CD4-positive, alpha-beta T cell treated with Interleukin-15 for 4 hours (primary cell): ENCODE data around the gene FER.
"Not testable (repeated sequence)": the region's sequence is repeated elsewhere in the genome, so short reads cannot be mapped to it uniquely, and the experiment has no call there.

ENCODE experiments used
- DNase-seq: peaks from one replicate; pipeline ENCODE4 v3.0.0-alpha.2; 2020; ENCODE audit warnings: low spot score

FER gene

DNA sequence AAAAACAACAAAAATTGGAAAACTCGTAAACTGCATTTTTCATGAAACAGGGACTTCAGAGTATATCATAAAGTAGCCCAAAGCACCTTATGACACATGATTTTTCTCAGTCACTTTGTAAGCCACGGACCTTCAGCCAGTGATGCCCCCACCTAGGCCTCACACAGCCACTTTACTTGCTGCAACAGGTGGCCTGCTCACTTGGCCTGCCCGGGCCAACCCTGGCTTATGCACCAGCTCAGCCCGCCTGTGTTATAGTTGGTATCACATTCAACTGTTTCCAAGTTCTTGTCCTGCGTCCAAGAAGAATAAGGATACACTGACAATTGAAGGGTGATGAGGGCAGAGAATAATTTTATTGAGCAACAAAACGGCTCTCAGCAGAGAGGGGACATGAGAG lies 219.2 kb downstream of the FER start:
- DNase-seq = no peak

DNA sequence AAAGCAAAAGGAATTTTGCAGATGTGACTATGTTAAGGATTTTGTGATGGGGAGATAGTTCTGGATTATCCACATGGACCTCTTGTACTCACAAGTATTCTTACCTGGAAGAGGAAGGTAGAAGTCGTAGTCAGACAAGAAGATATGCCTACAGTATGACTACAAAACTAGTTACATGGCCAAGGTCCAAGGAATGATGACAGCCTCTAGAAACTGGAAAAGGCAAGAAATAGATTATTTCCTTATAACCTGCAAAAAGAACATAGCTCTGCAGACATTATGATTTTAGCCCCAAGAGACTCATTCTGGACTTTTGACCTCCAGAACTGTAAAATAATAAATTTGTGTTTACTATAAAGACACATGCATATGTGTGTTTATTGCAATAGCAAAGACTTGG lies 226.9 kb downstream of the FER start:
- DNase-seq = no peak

DNA sequence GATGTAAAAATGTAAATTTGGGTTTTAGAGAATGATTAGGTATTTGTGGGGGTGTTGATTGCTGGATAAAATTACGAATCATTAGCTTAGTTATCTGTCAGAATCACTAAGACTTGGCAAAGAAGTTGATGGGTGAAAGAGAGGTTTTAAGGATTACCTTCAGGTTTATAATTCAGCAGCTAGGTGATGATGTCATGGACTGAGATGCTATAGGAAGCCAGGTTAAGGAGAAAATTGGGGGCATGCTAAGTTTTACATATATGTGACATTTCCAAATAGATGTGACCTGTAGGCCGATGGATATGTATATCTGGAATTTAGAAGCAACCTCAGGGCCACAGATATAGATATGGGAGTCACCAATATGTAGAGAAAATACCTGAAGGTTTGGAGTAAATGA lies 228.0 kb downstream of the FER start:
- DNase-seq = no peak

DNA sequence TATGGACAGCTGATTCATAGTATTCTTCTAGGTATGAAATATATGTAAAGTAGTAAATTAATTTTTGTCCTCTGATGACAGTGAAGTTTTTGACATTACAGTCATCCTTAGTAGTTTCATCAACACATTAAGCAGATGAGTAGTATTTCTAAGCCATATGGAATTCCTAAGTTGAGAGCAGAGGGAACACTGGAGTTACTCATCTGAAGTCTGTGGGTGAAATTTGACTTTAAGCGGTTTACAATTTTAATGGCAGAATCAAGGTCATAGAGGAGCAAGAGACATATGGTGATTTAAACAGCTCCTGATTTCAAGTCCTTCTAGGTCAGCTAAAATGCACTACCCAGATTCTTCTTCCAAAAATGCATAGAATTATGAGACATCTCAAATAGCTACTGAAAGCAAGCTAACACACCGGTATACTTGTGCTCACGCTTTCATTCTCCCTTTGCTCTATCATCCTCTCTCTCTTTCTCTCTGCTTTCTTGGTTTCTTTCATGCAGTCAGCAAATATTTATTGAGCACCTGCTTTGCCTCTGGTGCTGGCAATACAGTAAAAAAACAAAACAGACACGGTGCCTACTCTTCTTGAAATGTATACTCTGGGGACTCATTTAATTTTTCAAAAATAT lies 235.9 kb downstream of the FER start:
- DNase-seq = no peak

DNA sequence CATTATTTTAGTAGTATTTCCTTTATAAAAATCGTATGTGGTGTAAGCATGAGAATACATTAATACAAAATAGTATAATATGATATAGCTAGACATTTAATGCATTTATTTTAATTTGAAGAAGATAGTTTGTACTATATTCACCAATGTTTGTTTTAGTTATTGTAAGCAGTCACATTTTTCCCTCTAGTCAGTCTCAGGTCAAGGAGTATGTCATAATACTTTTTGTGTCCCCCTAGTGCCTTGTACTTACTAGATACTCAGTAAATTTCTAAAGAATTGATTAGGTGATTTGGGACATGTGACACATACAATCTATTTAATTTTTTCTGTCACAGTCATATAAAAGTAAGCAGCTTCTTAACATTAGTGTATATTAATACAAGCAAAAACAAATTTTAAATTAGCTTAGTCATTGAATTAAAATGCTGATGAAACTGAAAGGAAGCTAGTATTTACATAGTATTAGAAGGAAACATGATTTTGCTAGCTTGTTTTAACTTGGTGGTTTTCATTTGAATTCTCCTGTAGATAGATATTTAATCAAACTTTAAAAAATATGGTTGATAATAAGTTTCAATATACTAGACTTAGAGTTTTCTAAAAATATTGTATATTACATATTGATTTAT lies 242.2 kb downstream of the FER start:
- no peak for DNase-seq

DNA sequence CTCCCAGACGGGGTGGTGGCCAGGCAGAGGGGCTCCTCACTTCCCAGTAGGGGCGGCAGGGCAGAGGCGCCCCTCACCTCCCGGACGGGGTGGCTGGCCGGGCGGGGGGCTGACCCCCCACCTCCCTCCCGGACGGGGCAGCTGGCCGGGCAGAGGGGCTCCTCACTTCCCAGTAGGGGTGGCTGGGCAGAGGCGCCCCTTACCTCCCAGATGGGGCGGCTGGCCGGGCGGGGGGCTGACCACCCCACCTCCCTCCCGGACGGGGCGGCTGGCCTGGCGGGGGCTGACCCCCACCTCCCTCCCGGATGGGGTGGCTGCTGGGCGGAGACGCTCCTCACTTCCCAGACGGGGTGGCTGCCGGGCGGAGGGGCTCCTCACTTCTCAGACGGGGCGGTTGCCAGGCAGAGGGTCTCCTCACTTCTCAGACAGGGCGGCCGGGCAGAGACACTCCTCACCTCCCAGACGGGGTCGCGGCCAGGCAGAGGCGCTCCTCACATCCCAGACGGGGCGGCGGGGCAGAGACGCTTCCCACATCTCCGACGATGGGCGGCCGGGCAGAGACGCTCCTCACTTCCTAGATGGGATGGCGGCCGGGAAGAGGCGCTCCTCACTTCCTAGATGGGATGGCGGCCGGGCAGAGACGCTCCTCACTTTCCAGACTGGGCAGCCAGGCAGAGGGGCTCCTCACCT lies 244.8 kb downstream of the FER start:
- not testable (repeated sequence) for DNase-seq

DNA sequence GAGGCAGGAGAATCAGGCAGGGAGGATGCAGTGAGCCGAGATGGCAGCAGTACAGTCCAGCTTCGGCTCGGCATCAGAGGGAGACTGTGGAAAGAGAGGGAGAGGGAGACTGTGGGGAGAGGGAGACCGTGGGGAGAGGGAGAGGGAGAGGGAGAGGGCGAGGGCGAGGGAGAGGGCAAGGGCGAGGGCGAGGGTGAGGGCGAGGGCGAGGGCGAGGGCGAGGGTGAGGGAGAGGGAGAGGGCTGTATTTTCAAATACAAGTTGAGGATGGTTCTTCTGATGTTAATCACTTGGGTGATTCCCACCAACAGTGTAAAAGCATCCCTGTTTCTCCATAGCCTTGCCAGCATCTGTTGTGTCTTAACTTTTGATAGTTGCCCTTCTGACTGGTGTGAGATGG lies 245.7 kb downstream of the FER start:
- not testable (repeated sequence) for DNase-seq

DNA sequence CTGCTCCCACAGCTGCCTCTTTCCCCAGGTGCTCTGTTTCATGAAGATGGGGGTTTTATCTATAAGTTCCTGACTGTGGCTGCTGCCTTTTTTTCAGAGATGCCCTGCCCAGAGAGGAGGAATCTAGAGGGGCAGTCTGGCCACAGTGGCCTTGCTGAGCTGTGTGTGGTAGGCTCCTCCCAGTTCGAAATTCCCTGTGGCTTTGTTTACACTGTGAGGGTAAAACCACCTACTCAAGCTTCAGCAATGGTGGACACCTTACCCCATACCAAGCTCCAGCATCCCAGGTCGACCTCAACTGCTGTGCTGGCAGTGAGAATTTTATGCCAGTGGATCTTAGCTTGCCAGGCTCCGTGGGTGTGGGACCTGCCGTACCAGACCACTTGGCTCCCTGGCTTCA lies 250.0 kb downstream of the FER start:
- DNase-seq = no peak

DNA sequence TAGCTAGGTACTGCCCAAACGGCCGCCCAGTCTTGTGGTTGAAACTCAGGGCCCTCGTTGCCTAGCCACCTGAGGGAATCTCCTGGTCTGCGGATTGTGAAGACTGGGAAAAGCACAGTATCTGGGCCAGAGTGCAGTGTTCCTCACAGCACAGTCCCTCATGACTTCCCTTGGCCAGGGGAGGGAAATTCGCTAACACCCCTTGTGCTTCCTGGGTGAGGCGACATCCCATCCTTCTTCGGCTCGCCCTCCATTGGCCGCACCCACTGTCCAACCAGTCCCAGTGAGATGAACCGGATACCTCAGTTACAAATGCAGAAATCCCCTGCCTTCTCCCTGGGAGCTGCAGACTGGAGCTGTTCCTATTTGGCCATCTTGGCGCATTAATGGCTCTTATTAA lies 250.5 kb downstream of the FER start:
- no peak for DNase-seq

DNA sequence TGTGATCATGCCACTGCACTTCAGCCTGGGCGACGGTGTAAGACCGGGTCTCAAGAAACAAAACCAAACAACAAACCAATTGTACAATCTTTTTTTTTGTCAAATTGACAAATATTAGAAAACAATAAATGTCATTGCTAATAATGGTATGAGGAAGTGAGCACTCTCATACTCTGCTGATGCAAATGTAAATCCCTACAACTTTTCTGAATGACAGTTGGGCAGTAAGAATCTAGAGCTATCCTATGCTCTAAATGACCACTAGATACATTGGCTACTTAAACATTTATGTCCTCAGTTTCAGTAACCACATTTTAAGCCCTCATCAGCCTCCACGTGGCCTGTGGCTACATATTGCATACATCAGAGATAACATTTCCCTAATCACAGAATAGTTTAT lies 256.2 kb downstream of the FER start:
- DNase-seq = no peak

DNA sequence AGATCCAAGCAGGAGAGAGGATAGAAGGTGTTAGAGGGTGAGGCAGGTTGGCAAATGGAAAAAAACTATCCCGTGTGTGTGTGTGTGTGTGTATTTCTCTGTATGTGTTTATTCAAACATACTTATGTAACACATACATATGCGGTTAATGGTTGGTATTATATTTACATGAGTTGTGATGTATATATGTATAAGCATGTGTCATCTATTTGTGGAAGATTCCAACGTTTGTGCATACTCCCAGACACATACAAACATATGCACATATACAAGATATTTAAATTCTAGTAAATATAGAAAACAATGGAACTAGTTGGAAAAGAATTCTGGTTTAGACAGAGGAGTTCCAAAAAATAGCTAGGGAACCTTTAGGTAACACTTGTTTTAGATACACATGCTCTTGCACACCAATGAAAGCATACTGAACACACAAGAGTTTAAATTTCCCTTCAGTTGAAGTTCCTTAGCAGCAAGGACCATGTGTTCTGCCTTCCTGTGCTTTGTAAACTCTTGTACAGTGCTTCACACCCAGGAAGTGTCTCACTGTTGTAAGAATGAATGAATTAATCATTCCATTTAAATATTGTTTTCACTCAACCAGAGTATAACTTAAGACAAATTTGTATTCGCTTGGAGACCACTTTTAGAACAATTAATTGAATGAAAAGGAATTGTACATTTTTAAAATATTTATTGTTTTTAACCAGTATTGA lies 257.8 kb downstream of the FER start:
- no peak for DNase-seq

DNA sequence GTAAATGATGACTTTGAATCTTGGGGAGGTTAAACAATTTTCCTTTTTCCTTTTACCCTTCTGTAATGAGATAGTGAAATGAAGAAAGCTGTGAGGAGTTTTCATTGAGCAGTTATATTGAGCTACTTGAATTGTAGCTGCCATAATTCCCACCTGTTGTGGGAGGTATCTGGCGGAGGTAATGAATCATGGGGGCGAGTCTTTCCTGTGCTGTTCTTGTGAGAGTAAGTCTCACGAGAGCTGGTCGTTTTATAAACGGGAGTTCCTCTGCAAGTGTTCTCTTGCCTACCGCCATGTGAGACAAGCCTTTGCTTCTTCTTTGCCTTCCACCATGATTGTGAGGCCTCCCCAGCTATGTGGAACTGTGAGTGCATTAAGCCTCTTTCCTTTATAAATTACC lies 258.4 kb downstream of the FER start:
- DNase-seq = no peak

DNA sequence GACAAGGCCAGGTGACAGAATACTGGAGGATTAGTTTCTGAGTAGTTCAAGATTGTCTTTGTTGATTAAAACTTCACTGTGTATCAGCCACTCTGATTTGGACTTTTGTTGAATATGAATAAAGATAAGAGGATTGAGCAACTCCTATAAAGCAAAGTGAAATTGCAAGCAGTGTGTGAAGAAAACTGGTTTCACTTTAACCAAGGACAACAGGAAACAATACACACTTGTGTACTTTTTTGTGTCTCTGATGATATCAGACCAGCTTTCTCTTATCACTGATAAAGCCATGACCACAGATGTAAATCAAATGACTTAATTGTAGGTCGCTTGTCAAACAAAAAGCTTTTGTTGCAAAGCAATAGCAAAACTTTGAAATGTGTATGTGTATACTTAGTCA lies 268.6 kb downstream of the FER start:
- no peak for DNase-seq

DNA sequence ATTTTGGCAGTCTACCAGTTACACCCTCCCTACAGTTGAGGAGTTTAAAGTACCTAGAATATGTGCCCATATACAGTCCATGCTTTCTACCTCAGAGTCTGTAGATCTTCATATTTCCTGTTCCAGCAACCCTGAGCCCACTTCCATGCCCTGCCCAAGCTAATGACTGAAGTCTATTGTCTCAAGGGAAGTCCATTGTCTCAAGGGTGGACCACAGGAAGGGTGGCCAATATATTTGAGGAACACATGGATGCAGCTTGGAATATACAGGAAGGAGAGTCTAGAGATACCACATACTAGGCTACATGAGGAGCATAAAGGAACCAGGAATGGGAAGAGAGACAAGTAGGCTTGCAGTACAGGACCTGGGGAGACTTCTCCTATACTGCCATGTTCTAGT lies 274.4 kb downstream of the FER start:
- no peak for DNase-seq

DNA sequence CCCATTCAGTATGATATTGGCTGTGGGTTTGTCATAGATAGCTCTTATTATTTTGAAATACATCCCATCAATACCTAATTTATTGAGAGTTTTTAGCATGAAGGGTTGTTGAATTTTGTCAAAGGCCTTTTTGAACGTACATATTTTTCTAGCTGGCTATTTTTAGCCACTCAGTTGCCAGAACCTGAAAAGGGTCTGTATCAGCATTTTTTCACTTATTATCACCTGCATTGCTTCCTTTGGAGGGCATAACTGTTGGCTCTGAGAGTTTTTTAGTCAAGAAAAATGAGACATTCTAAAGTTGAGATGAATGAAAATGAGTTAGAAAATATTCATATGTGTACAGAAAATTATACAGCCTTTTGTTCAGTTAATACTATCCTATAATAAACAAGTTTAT lies 278.0 kb downstream of the FER start:
- not testable (repeated sequence) for DNase-seq

DNA sequence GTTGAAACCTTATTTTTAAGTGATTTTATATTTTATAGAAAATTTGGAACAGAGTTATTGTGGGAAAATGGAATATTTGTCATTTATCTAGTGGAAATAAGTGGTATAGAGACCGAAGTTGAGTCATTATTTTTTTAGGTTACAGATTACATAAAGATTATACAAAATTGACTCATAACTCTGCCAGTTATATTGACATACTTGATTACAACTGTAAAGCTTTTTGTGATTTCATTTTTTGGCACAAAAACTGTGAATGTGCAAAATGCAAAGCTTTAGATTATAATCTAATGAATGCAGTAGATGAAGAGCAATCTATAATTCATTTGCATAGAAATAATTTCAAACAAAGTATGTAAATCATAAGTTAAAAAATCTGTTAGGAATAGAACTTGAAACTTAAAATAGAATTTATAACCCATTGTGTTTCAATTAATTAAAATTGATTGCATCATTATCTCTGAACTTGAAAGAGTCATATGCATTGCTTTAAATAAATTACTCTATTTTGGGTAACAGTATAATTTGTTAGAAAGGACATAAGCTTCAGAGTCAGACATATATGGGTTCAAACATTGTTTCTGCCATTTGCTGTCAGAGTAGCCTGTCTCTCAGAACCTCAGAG lies 280.4 kb downstream of the FER start:
- DNase-seq = no peak

DNA sequence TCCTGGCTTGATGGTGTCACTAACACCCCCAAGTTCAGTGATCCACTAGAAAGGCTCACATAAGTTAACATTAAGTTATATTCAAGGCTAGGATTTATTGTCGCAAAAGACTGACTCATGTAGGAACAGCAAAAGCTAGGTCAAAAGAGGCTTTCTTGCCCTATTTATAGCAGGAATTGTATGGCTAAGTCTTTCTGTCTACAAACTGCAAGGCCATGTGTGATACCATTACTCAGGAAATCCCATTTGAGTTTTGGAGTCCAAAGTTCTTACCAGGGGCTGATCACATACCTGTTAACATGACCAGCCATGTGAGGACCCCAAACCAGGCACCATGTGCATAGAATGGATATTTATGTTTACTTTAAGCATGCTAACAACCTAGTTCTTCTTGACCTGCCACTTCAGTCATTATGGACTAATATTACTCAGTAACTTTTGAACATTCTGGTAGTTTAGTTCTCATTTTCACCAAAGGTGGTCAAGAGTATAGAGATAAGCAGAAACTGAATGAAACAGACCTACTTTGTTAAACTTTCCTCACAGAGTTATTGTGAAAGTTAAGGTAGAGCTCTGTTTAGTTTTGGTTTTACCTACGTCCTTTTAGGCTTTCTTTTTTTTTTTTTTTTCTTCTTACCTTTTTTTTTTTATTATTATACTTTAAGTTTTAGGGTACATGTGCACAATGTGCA lies 281.1 kb downstream of the FER start:
- no peak for DNase-seq

DNA sequence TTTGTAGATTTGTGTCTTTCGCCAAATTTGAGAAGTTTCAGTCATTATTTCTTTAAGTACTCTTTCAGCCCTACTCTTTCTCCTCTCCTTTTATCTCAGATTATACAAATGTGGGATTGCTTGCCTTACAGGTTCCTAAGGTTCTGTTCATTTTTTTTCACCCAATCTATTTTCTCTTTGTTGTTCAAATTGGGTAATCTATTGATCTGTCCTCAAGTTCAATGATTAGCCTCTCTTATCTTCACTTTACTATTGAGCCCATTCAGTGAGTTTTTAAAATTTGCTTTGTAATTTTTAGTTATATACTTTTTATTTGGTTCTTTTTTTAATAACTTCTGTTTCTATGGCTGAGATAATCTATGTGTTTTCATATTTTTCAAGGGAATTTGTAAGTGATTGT lies 282.1 kb downstream of the FER start:
- DNase-seq = no peak

DNA sequence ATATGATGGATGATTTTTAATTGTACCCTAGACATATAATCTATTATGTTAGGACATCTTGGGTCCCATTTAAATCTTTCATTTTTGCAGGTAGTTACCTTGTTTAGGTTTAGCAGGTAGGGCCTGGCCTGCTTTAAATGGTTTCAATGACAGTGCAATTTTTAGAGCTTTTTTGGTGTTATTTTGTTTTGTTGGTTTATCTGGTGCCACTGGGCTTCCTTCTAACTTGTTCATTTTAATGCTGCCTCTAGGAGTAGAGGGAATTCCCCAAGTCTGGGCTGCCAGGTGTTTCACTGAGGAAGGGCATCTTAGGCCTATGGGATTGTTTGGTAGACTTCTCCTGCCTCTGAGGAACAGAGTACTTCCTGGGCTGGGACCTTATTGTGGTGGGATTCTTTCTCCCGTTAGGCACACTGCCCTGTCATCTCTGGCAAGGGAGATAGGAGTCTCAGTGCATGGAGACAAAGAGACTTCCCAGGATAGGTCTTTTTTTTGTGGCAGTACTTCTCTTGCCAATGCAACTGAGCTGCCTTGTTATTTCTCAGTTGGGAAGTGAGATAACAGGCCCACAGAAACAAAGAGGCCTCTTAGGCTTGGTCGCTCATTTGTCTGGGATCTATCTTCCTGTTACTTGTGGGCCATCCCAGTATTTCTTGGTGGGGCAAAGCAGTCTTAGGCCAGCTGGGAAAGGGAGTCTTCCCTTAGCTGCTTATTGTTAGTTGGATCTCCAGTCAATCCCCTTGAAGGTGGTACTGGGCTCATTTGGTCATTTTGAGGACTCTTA lies 282.9 kb downstream of the FER start:
- no peak for DNase-seq

DNA sequence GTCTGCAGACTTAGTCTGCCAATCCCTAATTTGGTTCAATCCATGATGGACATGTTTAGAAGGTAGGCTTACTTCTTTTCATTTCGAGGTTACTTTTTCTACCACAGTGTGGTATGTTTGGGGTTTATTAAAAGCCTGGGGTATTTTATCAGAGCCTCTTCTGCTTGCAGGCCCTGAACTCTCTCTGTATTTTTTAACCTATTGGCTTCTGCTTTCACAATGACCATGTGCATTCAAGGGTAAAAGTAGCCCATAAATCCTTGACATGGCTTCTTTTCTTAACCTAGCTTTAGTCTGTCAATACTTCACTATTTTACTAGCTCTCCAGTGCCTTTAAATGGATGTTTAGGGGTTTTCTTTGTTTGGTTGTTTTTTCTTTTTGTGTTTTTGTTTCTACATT lies 286.6 kb downstream of the FER start:
- no peak for DNase-seq

DNA sequence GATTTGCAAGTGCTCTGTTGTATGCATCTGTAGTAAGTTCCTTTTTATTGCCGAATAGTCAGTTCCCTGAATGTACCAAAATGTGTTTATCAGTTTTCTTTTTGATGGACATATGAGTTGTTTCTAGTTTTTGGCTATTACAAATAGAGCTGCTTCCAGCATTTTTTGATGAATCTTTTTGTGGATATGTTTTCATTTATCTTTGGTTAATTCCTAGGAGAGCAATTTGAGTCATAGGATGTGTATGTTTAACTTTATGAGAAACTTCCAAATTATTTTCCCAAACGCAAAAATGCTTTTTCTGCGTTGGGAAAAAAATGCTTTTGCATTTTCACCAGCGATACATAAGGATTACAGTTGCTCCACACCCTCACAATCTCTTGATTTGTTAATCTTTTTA lies 287.7 kb downstream of the FER start:
- DNase-seq = no peak
